ENCODE measurements around the gene DIAPH1. TPM values are rescaled to one million over a fixed set of nuclear protein-coding genes. Genes with fewer than 3 reads are reported as not detected.

DIAPH1 gene
- total RNA-seq, 4 donors from 2014 or later = 55.4 to 150 (median 91.4) TPM

DNA sequence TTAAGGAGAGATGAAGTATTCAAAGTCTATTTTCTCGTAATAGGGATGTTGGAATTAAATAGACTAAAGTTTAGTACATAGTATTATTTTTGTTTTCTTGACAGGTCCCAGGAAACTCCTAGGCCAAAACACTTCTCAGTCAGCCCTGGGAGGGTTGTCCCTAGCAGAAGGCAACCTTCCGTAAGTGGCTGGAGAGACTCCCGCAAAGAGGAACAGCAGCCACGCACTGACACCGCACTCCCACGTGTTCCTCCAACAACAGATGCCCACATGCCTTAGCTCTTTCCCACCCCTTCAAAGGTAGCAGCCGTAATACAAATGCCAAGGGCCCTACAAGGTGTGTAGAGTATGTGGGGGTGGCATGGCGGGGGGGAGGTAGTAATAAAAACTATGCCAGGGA lies 101.5 kb downstream of the DIAPH1 start:
- in situ Hi-C loops (cut with MboI; ENCODE audit: low pct_ligation_motif_present in 1 of 4, low pct_unique_long_range_greater_than_20kb in 1 of 4, low sequenced_read_pairs in 3 of 4) (no loop called here), intact Hi-C loops (cut with DNase I; ENCODE audit: low total_unique reads) (no loop called here)
- Histone ChIP-seq H3K4me1 (peaks cover 20 to 51% (median 38%) of the 10 kb centered on the region in 4 donors), H3K27me3 (no peaks in the 10 kb centered on the region), H3K4me3 (no peak overlapping the region), H3K27ac (no peak overlapping the region), H3K36me3 (peaks cover 0 to 9% (median 4%) of the 10 kb centered on the region in 4 donors), H3K9me3 (no peaks in the 10 kb centered on the region)
- no peak for TF ChIP-seq EP300 (IDR thresholded peaks at IDR 0.05; ENCODE audit: low read depth)
- TF ChIP-seq, protein P1, sequence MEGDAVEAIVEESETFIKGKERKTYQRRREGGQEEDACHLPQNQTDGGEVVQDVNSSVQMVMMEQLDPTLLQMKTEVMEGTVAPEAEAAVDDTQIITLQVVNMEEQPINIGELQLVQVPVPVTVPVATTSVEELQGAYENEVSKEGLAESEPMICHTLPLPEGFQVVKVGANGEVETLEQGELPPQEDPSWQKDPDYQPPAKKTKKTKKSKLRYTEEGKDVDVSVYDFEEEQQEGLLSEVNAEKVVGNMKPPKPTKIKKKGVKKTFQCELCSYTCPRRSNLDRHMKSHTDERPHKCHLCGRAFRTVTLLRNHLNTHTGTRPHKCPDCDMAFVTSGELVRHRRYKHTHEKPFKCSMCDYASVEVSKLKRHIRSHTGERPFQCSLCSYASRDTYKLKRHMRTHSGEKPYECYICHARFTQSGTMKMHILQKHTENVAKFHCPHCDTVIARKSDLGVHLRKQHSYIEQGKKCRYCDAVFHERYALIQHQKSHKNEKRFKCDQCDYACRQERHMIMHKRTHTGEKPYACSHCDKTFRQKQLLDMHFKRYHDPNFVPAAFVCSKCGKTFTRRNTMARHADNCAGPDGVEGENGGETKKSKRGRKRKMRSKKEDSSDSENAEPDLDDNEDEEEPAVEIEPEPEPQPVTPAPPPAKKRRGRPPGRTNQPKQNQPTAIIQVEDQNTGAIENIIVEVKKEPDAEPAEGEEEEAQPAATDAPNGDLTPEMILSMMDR (IDR thresholded peaks at IDR 0.05) = no peak
- TF ChIP-seq POLR2AphosphoS5 (IDR thresholded peaks at IDR 0.05) = no peak
- no peak for TF ChIP-seq POLR2A (IDR thresholded peaks at IDR 0.05)
- WGBS, 2 donors (ENCODE audit: low coverage in 1 of 2) = 78 to 90% methylated on average over 3 to 8 of the region's 8 CpGs
- no peak for DNase-seq

DNA sequence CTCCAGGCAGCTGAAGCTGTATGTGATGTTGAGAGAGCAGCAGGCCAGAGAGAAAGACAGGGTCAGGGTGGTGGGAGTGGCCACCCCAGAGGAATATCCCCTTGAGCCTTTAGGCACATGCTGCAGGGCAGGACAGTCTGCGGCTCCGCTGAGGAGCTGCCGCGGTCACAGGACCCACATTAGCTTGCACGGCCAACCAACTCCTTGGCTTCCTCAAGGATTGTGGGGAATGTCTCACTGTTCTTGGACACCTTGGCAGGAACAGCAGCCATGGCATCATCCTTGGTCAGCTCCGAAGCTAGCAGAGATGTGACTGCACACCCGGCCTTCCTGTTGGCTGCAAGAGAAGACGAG lies 102.2 kb downstream of the DIAPH1 start:
- in situ Hi-C loops (cut with MboI; ENCODE audit: low pct_ligation_motif_present in 1 of 4, low pct_unique_long_range_greater_than_20kb in 1 of 4, low sequenced_read_pairs in 3 of 4) (no loop called here), intact Hi-C loops (cut with DNase I; ENCODE audit: low total_unique reads) (no loop called here)
- H3K27ac ChIP-seq = no peak overlapping the region
- no peak for TF ChIP-seq POLR2AphosphoS5 (IDR thresholded peaks at IDR 0.05)
- TF ChIP-seq POLR2A (IDR thresholded peaks at IDR 0.05) = no peak
- TF ChIP-seq, protein P1 (IDR thresholded peaks at IDR 0.05) = no peak
- TF ChIP-seq EP300 (IDR thresholded peaks at IDR 0.05; ENCODE audit: low read depth) = no peak
- H3K4me1 ChIP-seq = peaks cover 14 to 45% (median 33%) of the 10 kb centered on the region in 4 donors
- WGBS, 2 donors (ENCODE audit: low coverage in 1 of 2) = 91% methylated on average over 8 of the region's 8 CpGs; no CpG with 5 or more reads in 1 of the 2 donors
- no peaks in the 10 kb centered on the region for H3K27me3 ChIP-seq
- peaks cover 0 to 9% (median 4%) of the 10 kb centered on the region in 4 donors for H3K36me3 ChIP-seq
- no peak for DNase-seq
- no peak overlapping the region for H3K4me3 ChIP-seq
- no peaks in the 10 kb centered on the region for H3K9me3 ChIP-seq

DNA sequence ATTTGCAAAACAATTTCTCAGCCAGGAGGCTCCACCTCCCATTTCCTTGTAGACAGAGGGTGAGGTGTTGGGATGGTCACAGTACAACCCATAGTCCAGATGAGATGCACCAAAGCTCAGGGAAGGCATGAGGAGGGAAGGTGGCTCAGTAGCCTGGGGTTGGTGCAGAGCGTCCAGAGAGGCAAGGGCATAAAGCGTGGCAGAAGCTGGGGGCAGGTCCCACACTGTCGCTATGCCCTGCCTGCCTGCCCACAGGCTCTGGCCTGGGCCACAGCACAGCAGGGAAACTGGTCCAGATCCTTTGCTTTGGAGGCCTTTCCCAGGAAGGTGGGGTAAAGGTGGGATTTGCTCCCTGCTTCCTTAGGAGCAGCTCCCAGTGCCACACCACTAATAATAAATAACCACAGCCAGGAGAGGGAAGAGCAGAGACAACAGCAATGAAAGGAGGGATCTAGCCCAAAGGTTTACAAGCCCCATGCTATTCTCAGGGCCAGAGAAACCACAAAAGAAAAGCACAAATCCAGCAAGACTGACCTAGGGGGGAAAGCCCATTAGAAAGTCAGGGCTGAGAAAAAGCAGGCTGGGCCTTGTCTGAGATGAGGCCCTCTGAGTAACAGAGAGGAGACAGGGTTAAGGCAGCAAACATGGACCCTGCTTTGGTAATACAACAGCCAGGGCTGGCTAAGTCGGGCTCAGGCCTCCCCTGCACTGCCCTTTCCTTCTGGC lies 102.7 kb downstream of the DIAPH1 start:
- TF ChIP-seq EP300 (IDR thresholded peaks at IDR 0.05; ENCODE audit: low read depth) (no peak), POLR2A (IDR thresholded peaks at IDR 0.05) (no peak), POLR2AphosphoS5 (IDR thresholded peaks at IDR 0.05) (no peak)
- TF ChIP-seq, protein P1 (IDR thresholded peaks at IDR 0.05) = no peak
- Histone ChIP-seq H3K4me1 (peaks cover 12 to 39% (median 27%) of the 10 kb centered on the region in 4 donors), H3K36me3 (peaks cover 0 to 9% (median 4%) of the 10 kb centered on the region in 4 donors), H3K9me3 (no peaks in the 10 kb centered on the region), H3K27ac (peak overlapping the region in 1 of 4 donors; percentile 90), H3K4me3 (no peak overlapping the region), H3K27me3 (no peaks in the 10 kb centered on the region)
- intact Hi-C loops (cut with DNase I; ENCODE audit: low total_unique reads) = no loop called here
- no peak for DNase-seq
- 90% methylated on average over 4 of the region's 4 CpGs; no CpG with 5 or more reads in 1 of the 2 donors for WGBS, 2 donors (ENCODE audit: low coverage in 1 of 2)
- in situ Hi-C loops (cut with MboI; ENCODE audit: low pct_ligation_motif_present in 1 of 4, low pct_unique_long_range_greater_than_20kb in 1 of 4, low sequenced_read_pairs in 3 of 4) = no loop called here

DNA sequence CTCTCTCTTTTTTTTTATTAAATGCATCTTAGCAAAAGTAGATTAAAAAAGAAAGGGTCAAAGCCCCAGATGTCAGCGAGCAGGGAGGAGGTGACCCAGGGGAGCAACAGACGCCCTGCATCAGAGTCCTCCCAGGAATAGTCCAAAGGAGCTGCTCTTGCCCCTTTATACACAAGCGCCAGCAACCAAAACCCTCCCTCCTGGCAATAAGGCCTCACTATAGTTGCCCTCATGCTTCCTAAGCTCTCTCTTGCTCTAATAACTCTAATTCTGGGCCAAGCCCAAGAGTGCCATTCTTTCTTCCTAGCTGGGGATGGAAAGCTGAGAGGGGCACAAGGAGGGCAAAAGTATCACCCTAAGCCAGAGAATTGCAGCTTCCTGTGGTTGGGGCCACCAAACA lies 103.7 kb downstream of the DIAPH1 start:
- H3K36me3 ChIP-seq = peaks cover 0 to 9% (median 4%) of the 10 kb centered on the region in 4 donors
- peaks cover 12 to 30% (median 21%) of the 10 kb centered on the region in 4 donors for H3K4me1 ChIP-seq
- 79 to 90% methylated on average over 3 of the region's 3 CpGs for WGBS, 2 donors (ENCODE audit: low coverage in 1 of 2)
- no peak for DNase-seq
- intact Hi-C loops (cut with DNase I; ENCODE audit: low total_unique reads) (no loop called here), in situ Hi-C loops (cut with MboI; ENCODE audit: low pct_ligation_motif_present in 1 of 4, low pct_unique_long_range_greater_than_20kb in 1 of 4, low sequenced_read_pairs in 3 of 4) (no loop called here)
- TF ChIP-seq POLR2A (IDR thresholded peaks at IDR 0.05) = no peak
- TF ChIP-seq, protein P1 (IDR thresholded peaks at IDR 0.05) = no peak
- no peak for TF ChIP-seq POLR2AphosphoS5 (IDR thresholded peaks at IDR 0.05)
- TF ChIP-seq EP300 (IDR thresholded peaks at IDR 0.05; ENCODE audit: low read depth) = no peak
- H3K27me3 ChIP-seq = no peaks in the 10 kb centered on the region
- no peak overlapping the region for H3K4me3 ChIP-seq
- peak overlapping the region; percentile 78 to 91 (median 89) for H3K27ac ChIP-seq
- H3K9me3 ChIP-seq = no peaks in the 10 kb centered on the region

Measured in transverse colon (tissue), 4 donors.